Measurements from ENCODE around the gene RIMS3.

The RIMS3 gene

GRCh38 chr1:40691538-40692428 is 26.3 kb upstream of the RIMS3 start, which contains the start of gene NFYC:
TSS of gene NFYC (plus strand) at chr1:40691704. CDS start at chr1:40738844, 47,140 bp downstream.
- DNase-seq, result peak; percentile 92

GRCh38 chr1:40690771-40691537 is 25.5 kb upstream of the RIMS3 start:
- no peak for DNase-seq

- no peak for DNase-seq
Measured at GRCh38 chr1:40689737-40690136, 24.3 kb upstream of the RIMS3 start.

GRCh38 chr1:40687661-40688060 is 22.2 kb upstream of the RIMS3 start:
- DNase-seq, result no peak

GRCh38 chr1:40687059-40687458 is 21.6 kb upstream of the RIMS3 start:
- no peak for DNase-seq

- no peak for DNase-seq
Measured at GRCh38 chr1:40684669-40685068, 19.2 kb upstream of the RIMS3 start.

GRCh38 chr1:40679165-40679953 is 13.9 kb upstream of the RIMS3 start:
- no peak for DNase-seq

- DNase-seq, result no peak
Measured at GRCh38 chr1:40676501-40676900, 11.0 kb upstream of the RIMS3 start.

- DNase-seq, result no peak
Measured at GRCh38 chr1:40673452-40673851, 8.0 kb upstream of the RIMS3 start.

GRCh38 chr1:40668769-40669525 is 3.5 kb upstream of the RIMS3 start:
- DNase-seq, result peak; percentile 86

GRCh38 chr1:40664791-40665190 is 691 bp downstream of the RIMS3 start:
- no peak for DNase-seq

GRCh38 chr1:40664167-40664537 is 1.3 kb downstream of the RIMS3 start:
- no peak for DNase-seq

- DNase-seq, result no peak
Measured at GRCh38 chr1:40663324-40664166, 1.9 kb downstream of the RIMS3 start.

- DNase-seq, result no peak
Measured at GRCh38 chr1:40662864-40663263, 2.6 kb downstream of the RIMS3 start.

- DNase-seq, result no peak
Measured at GRCh38 chr1:40662151-40662550, 3.3 kb downstream of the RIMS3 start.

- no peak for DNase-seq
Measured at GRCh38 chr1:40661678-40662077, 3.8 kb downstream of the RIMS3 start.

GRCh38 chr1:40659649-40659947 is 5.9 kb downstream of the RIMS3 start:
- no peak for DNase-seq

GRCh38 chr1:40658751-40659648 is 6.5 kb downstream of the RIMS3 start:
- no peak for DNase-seq

- no peak for DNase-seq
Measured at GRCh38 chr1:40657046-40657445, 8.4 kb downstream of the RIMS3 start.

- no peak for DNase-seq
Measured at GRCh38 chr1:40653851-40654537, 11.5 kb downstream of the RIMS3 start.

All from activated CD8-positive, alpha-beta memory T cell treated with anti-CD3 and anti-CD28 coated beads, Interleukin-2, amount 50 U/mL, for 4 hours (primary cell).